ENCODE data around the gene GANC. TPM values are rescaled to one million over a fixed set of nuclear protein-coding genes. Genes with fewer than 3 reads are reported as not detected.
A peak's percentile ranks its signal among the peaks of the same experiment; 100 is the strongest.

The GANC gene
- total RNA-seq, 2 donors from 2014 or later: 11.9 to 21.1 TPM

- Histone ChIP-seq H3K27ac (peak overlapping the region; percentile 94 to 98 (median 96)), H3K4me1 (peaks cover 43% of the 10 kb centered on the region), H3K36me3 (replicated peaks in 1 of 2; ENCODE audit: insufficient read depth in 1 of 2, low read depth in 2 of 2) (no peaks in the 10 kb centered on the region), H3K4me3 (peak overlapping the region in 1 of 2 donors; percentile 44), H3K9me3 (no peaks in the 10 kb centered on the region), H3K27me3 (no peaks in the 10 kb centered on the region)
- TF ChIP-seq CTCF (IDR thresholded peaks at IDR 0.05): no peak
- no peak for TF ChIP-seq POLR2A (IDR thresholded peaks at IDR 0.05)
- ATAC-seq: no peak
- WGBS, 2 donors: 42 to 54% methylated on average over 6 of the region's 6 CpGs
- intact Hi-C loops (cut with DNase I): no loop called here
- peak in 1 of 4 donors; percentile 11 for DNase-seq
These were observed 1.6 kb downstream of the GANC start for GRCh38 chr15:42274702-42274989.

- DNase-seq (no peak), ATAC-seq (no peak)
- intact Hi-C loops (cut with DNase I): no loop called here
- no peaks in the 10 kb centered on the region for H3K9me3 ChIP-seq
- no peaks in the 10 kb centered on the region for H3K27me3 ChIP-seq
- H3K4me1 ChIP-seq: peaks cover 33% of the 10 kb centered on the region
- H3K27ac ChIP-seq: peak overlapping the region in 3 of 4 donors; percentile 94 to 96 (median 95)
- H3K36me3 ChIP-seq (replicated peaks in 1 of 2; ENCODE audit: insufficient read depth in 1 of 2, low read depth in 2 of 2): peaks cover 0 to 3% of the 10 kb centered on the region in 2 donors
- WGBS, 2 donors: 45 to 61% methylated on average over 4 of the region's 4 CpGs
- H3K4me3 ChIP-seq: no peak overlapping the region
- no peak for TF ChIP-seq POLR2A (IDR thresholded peaks at IDR 0.05)
- TF ChIP-seq CTCF (IDR thresholded peaks at IDR 0.05): no peak
These were observed 2.9 kb downstream of the GANC start for GRCh38 chr15:42275780-42276391.

- Histone ChIP-seq H3K27me3 (no peaks in the 10 kb centered on the region), H3K4me1 (peaks cover 27% of the 10 kb centered on the region), H3K27ac (no peak overlapping the region), H3K4me3 (no peak overlapping the region), H3K36me3 (replicated peaks in 1 of 2; ENCODE audit: insufficient read depth in 1 of 2, low read depth in 2 of 2) (peaks cover 0 to 3% of the 10 kb centered on the region in 2 donors), H3K9me3 (no peaks in the 10 kb centered on the region)
- TF ChIP-seq CTCF (IDR thresholded peaks at IDR 0.05): no peak
- TF ChIP-seq POLR2A (IDR thresholded peaks at IDR 0.05): no peak
- ATAC-seq (no peak), DNase-seq (no peak)
- intact Hi-C loops (cut with DNase I): no loop called here
- 94 to 98% methylated on average over 2 of the region's 2 CpGs for WGBS, 2 donors
These were observed 3.8 kb downstream of the GANC start for GRCh38 chr15:42276762-42277161.

GRCh38 chr15:42279234-42279723 is 6.3 kb downstream of the GANC start:
- H3K27ac ChIP-seq: no peak overlapping the region
- no peaks in the 10 kb centered on the region for H3K9me3 ChIP-seq
- DNase-seq (no peak), ATAC-seq (no peak)
- WGBS, 2 donors: 55 to 70% methylated on average over 3 of the region's 3 CpGs
- H3K27me3 ChIP-seq: no peaks in the 10 kb centered on the region
- TF ChIP-seq CTCF (IDR thresholded peaks at IDR 0.05) (no peak), POLR2A (IDR thresholded peaks at IDR 0.05) (no peak)
- no peak overlapping the region for H3K4me3 ChIP-seq
- H3K4me1 ChIP-seq: peaks cover 28% of the 10 kb centered on the region
- peaks cover 0 to 3% of the 10 kb centered on the region in 2 donors for H3K36me3 ChIP-seq (replicated peaks in 1 of 2; ENCODE audit: insufficient read depth in 1 of 2, low read depth in 2 of 2)
- intact Hi-C loops (cut with DNase I): no loop called here

GRCh38 chr15:42282344-42282743 is 9.3 kb downstream of the GANC start:
- intact Hi-C loops (cut with DNase I): no loop called here
- H3K36me3 ChIP-seq (replicated peaks in 1 of 2; ENCODE audit: insufficient read depth in 1 of 2, low read depth in 2 of 2): peaks cover 0 to 3% of the 10 kb centered on the region in 2 donors
- DNase-seq: no peak

More at GRCh38 chr15:42282344-42282743, 9.3 kb downstream of the GANC start:
- ATAC-seq: no peak
- no peaks in the 10 kb centered on the region for H3K27me3 ChIP-seq
- peaks cover 20% of the 10 kb centered on the region for H3K4me1 ChIP-seq
- H3K27ac ChIP-seq: no peak overlapping the region
- TF ChIP-seq CTCF (IDR thresholded peaks at IDR 0.05) (no peak), POLR2A (IDR thresholded peaks at IDR 0.05) (no peak)
- H3K4me3 ChIP-seq: no peak overlapping the region
- H3K9me3 ChIP-seq: no peaks in the 10 kb centered on the region

Measured in body of pancreas (tissue), 4 donors.